CD4-positive, CD25-positive, alpha-beta regulatory T cell (primary cell): ENCODE data around the gene ANKRD31. TPM values are rescaled to one million over a fixed set of nuclear protein-coding genes. Genes with fewer than 3 reads are reported as not detected.

ENCODE experiments used
- ATAC-seq, 2 donors: fragments of 150-1000 bp; cut with Tn5 transposase; one replicate each; pipeline ENCODE4 v1.10.0; 2021; ENCODE audit warnings: low read depth in 2 of 2, moderate number of reproducible peaks in 2 of 2, moderate library complexity in 1 of 2
- DNase-seq, 3 donors: peaks; one replicate each; pipeline versions ENCODE4 v3.0.0 to v3.0.0-alpha.2; 2012 to 2022; ENCODE audit warnings: mixed read lengths in 1 of 3
- H3K27ac ChIP-seq: one replicate; pipeline ENCODE4 v1.7.0; 2013; ENCODE audit warnings: mild to moderate bottlenecking, low read length; ENCODE audit not compliant: insufficient read depth, poor library complexity, severe bottlenecking
- H3K27me3 ChIP-seq: one replicate; pipeline ENCODE4 v1.7.0; 2013; ENCODE audit warnings: low read length; ENCODE audit not compliant: control insufficient read depth, insufficient read depth
- H3K36me3 ChIP-seq: one replicate; pipeline ENCODE4 v1.7.0; 2013; ENCODE audit warnings: mild to moderate bottlenecking, low read length, moderate library complexity; ENCODE audit not compliant: control insufficient read depth, insufficient read depth
- H3K4me1 ChIP-seq: 2 replicates; pipeline ENCODE4 v1.7.0; 2013; ENCODE audit warnings: mild to moderate bottlenecking, low read length; ENCODE audit not compliant: insufficient read depth, control insufficient read depth, poor library complexity, severe bottlenecking
- H3K4me3 ChIP-seq: one replicate; pipeline ENCODE4 v1.7.0; 2013; ENCODE audit warnings: low read depth, mild to moderate bottlenecking, low read length, moderate library complexity
- H3K9me3 ChIP-seq, 2 experiments: 1 replicate in 1 of 2; 2 replicates in 1 of 2; pipeline ENCODE4 v1.7.0; 2013; ENCODE audit warnings: low read length in 2 of 2, mild to moderate bottlenecking in 1 of 2, moderate library complexity in 1 of 2; ENCODE audit not compliant: control insufficient read depth in 2 of 2
- H3K27ac Mint-ChIP-seq, 3 donors: one replicate each; pipeline ENCODE4 v1.8.0; 2020 to 2022; ENCODE audit warnings: mild to moderate bottlenecking in 3 of 3, mixed read lengths in 3 of 3, moderate library complexity in 2 of 3
- H3K27me3 Mint-ChIP-seq: one replicate; pipeline ENCODE4 v1.8.0; 2022; ENCODE audit warnings: mild to moderate bottlenecking, mixed read lengths
- H3K36me3 Mint-ChIP-seq: one replicate; pipeline ENCODE4 v1.8.0; 2020; ENCODE audit warnings: mixed read lengths
- H3K4me1 Mint-ChIP-seq, 4 donors: one replicate each; pipeline ENCODE4 v1.8.0; 2020 to 2022; ENCODE audit warnings: mixed read lengths in 4 of 4, mild to moderate bottlenecking in 1 of 4
- H3K4me3 Mint-ChIP-seq, 4 donors: one replicate each; pipeline ENCODE4 v1.8.0; 2020 to 2022; ENCODE audit warnings: mild to moderate bottlenecking in 4 of 4, mixed read lengths in 4 of 4, moderate library complexity in 3 of 4
- H3K9me3 Mint-ChIP-seq, 7 donors: one replicate each; pipeline ENCODE4 v1.8.0; 2020 to 2022; ENCODE audit warnings: mixed read lengths in 7 of 7, mild to moderate bottlenecking in 3 of 7, moderate library complexity in 2 of 7
- polyA plus RNA-seq, 4 donors: library from polyadenylated mRNA; unstranded; fragments of 300-500 nt; fragmentation: Illumina TruSeq; gene quantifications; one replicate each; pipeline ENCODE4 v1.2.3, GENCODE V29; 2021
- total RNA-seq: library from RNA; stranded (reverse); gene quantifications from one replicate; pipeline ENCODE4 v1.2.3, GENCODE V29; 2022

Gene ANKRD31
- total and polyA plus RNA-seq, 5 donors from 2014 or later: 0.48 to 0.65 (median 0.51) TPM

- Histone ChIP-seq H3K4me3 (peak overlapping the region; percentile 70), H3K9me3 (no peaks in the 10 kb centered on the region), H3K36me3 (peaks cover 59% of the 10 kb centered on the region), H3K4me1 (peaks cover 65% of the 10 kb centered on the region), H3K27me3 (no peaks in the 10 kb centered on the region), H3K27ac (peak overlapping the region; percentile 53)
- H3K27me3 Mint-ChIP-seq: peaks cover 5% of the 10 kb centered on the region
- H3K36me3 Mint-ChIP-seq: peaks cover 61% of the 10 kb centered on the region
- ATAC-seq (peak; percentile 81 to 90), DNase-seq (peak in 2 of 3 donors; percentile 58 to 91)
- H3K4me3 Mint-ChIP-seq: peak overlapping the region; percentile 47 to 79 (median 69)
- H3K9me3 Mint-ChIP-seq: peaks cover 0 to 1% (median 0%) of the 10 kb centered on the region in 7 donors
- peak overlapping the region; percentile 84 to 98 (median 87) for H3K27ac Mint-ChIP-seq
- peaks cover 55 to 98% (median 80%) of the 10 kb centered on the region in 4 donors for H3K4me1 Mint-ChIP-seq
These were observed 202.4 kb downstream of the ANKRD31 start for GRCh38 chr5:75034137-75034739.

- Mint-ChIP-seq H3K36me3 (peaks cover 54% of the 10 kb centered on the region), H3K4me1 (peaks cover 43 to 93% (median 78%) of the 10 kb centered on the region in 4 donors), H3K27me3 (peaks cover 5% of the 10 kb centered on the region), H3K9me3 (peaks cover 0 to 1% (median 0%) of the 10 kb centered on the region in 7 donors), H3K27ac (peak overlapping the region; percentile 4 to 99 (median 83)), H3K4me3 (peak overlapping the region in 1 of 4 donors; percentile 76)
- no peak for ATAC-seq
- peak overlapping the region; percentile 25 for H3K27ac ChIP-seq
- H3K27me3 ChIP-seq: no peaks in the 10 kb centered on the region
- DNase-seq: no peak
- peaks cover 43% of the 10 kb centered on the region for H3K36me3 ChIP-seq
- no peak overlapping the region for H3K4me3 ChIP-seq
- no peaks in the 10 kb centered on the region for H3K9me3 ChIP-seq
- H3K4me1 ChIP-seq: peaks cover 52% of the 10 kb centered on the region
These were observed 205.3 kb downstream of the ANKRD31 start for GRCh38 chr5:75031366-75031765.

GRCh38 chr5:75028090-75028489, 208.6 kb downstream of the ANKRD31 start:
- peaks cover 40% of the 10 kb centered on the region for H3K36me3 Mint-ChIP-seq
- peaks cover 5% of the 10 kb centered on the region for H3K27me3 Mint-ChIP-seq
- Histone ChIP-seq H3K27ac (no peak overlapping the region), H3K9me3 (no peaks in the 10 kb centered on the region), H3K4me1 (peaks cover 36% of the 10 kb centered on the region), H3K4me3 (peak overlapping the region; percentile 9), H3K36me3 (peaks cover 32% of the 10 kb centered on the region), H3K27me3 (no peaks in the 10 kb centered on the region)
- DNase-seq (peak in 1 of 3 donors; percentile 23), ATAC-seq (peak in 1 of 2 donors; percentile 45)
- H3K4me3 Mint-ChIP-seq: peak overlapping the region in 3 of 4 donors; percentile 5 to 28 (median 9)
- peak overlapping the region; percentile 47 to 92 (median 72) for H3K27ac Mint-ChIP-seq
- H3K9me3 Mint-ChIP-seq: peaks cover 0 to 1% (median 0%) of the 10 kb centered on the region in 7 donors
- peaks cover 48 to 92% (median 79%) of the 10 kb centered on the region in 4 donors for H3K4me1 Mint-ChIP-seq

GRCh38 chr5:75023368-75024159, 213.1 kb downstream of the ANKRD31 start:
- H3K36me3 ChIP-seq: peaks cover 8% of the 10 kb centered on the region
- no peaks in the 10 kb centered on the region for H3K9me3 ChIP-seq
- DNase-seq: peak in 2 of 3 donors; percentile 45 to 66
- H3K27me3 Mint-ChIP-seq: no peaks in the 10 kb centered on the region
- ATAC-seq: peak; percentile 79 to 80
- peak overlapping the region; percentile 9 to 83 (median 36) for H3K4me3 Mint-ChIP-seq
- no peaks in the 10 kb centered on the region for H3K9me3 Mint-ChIP-seq
- peaks cover 15% of the 10 kb centered on the region for H3K4me1 ChIP-seq
- peaks cover 12% of the 10 kb centered on the region for H3K36me3 Mint-ChIP-seq
- H3K27ac Mint-ChIP-seq: peak overlapping the region; percentile 74 to 95 (median 88)
- H3K4me3 ChIP-seq: peak overlapping the region; percentile 48
- H3K27me3 ChIP-seq: no peaks in the 10 kb centered on the region
- peak overlapping the region; percentile 38 for H3K27ac ChIP-seq
- peaks cover 28 to 59% (median 48%) of the 10 kb centered on the region in 4 donors for H3K4me1 Mint-ChIP-seq

- H3K27ac ChIP-seq: no peak overlapping the region
- H3K36me3 ChIP-seq: peaks cover 8% of the 10 kb centered on the region
- Mint-ChIP-seq H3K4me1 (peaks cover 28 to 45% (median 39%) of the 10 kb centered on the region in 4 donors), H3K27me3 (no peaks in the 10 kb centered on the region), H3K36me3 (peaks cover 3% of the 10 kb centered on the region), H3K27ac (peak overlapping the region in 1 of 3 donors; percentile 70), H3K9me3 (no peaks in the 10 kb centered on the region), H3K4me3 (no peak overlapping the region)
- no peaks in the 10 kb centered on the region for H3K27me3 ChIP-seq
- no peak overlapping the region for H3K4me3 ChIP-seq
- H3K4me1 ChIP-seq: peaks cover 14% of the 10 kb centered on the region
- ATAC-seq (no peak), DNase-seq (no peak)
- no peaks in the 10 kb centered on the region for H3K9me3 ChIP-seq
These were observed 214.9 kb downstream of the ANKRD31 start for GRCh38 chr5:75021800-75022199.

GRCh38 chr5:75021219-75021618, 215.5 kb downstream of the ANKRD31 start:
- Histone ChIP-seq H3K4me3 (no peak overlapping the region), H3K9me3 (no peaks in the 10 kb centered on the region), H3K27ac (no peak overlapping the region), H3K36me3 (peaks cover 4% of the 10 kb centered on the region), H3K27me3 (no peaks in the 10 kb centered on the region), H3K4me1 (peaks cover 14% of the 10 kb centered on the region)
- Mint-ChIP-seq H3K4me3 (no peak overlapping the region), H3K9me3 (no peaks in the 10 kb centered on the region), H3K27me3 (no peaks in the 10 kb centered on the region), H3K4me1 (peaks cover 29 to 40% (median 34%) of the 10 kb centered on the region in 4 donors), H3K27ac (peak overlapping the region in 2 of 3 donors; percentile 20 to 70), H3K36me3 (no peaks in the 10 kb centered on the region)
- ATAC-seq (no peak), DNase-seq (no peak)

- Histone ChIP-seq H3K36me3 (no peaks in the 10 kb centered on the region), H3K4me1 (peaks cover 14% of the 10 kb centered on the region), H3K4me3 (no peak overlapping the region), H3K9me3 (no peaks in the 10 kb centered on the region), H3K27ac (no peak overlapping the region), H3K27me3 (no peaks in the 10 kb centered on the region)
- Mint-ChIP-seq H3K36me3 (no peaks in the 10 kb centered on the region), H3K4me3 (peak overlapping the region in 1 of 4 donors; percentile 40), H3K9me3 (no peaks in the 10 kb centered on the region), H3K27me3 (no peaks in the 10 kb centered on the region), H3K4me1 (peaks cover 20 to 35% (median 26%) of the 10 kb centered on the region in 4 donors), H3K27ac (peak overlapping the region in 2 of 3 donors; percentile 32 to 50)
- DNase-seq: no peak
- no peak for ATAC-seq
These were observed 216.5 kb downstream of the ANKRD31 start for GRCh38 chr5:75020016-75020656.
